Activated naive CD4-positive, alpha-beta T cell treated with anti-CD3 and anti-CD28 coated beads, Interleukin-2, amount 10 ng/mL, durations not matched to agents 7 days and 5 days (primary cell): ENCODE results near the gene MYO10.
"Not testable (repeated sequence)": the region's sequence is repeated elsewhere in the genome, so short reads cannot be mapped to it uniquely, and the experiment has no call there.

ENCODE experiments used
- CTCF ChIA-PET: fragments of 350-600 bp; sonication (Branson Sonifier 250); formaldehyde crosslinking; loops from one replicate; lab custom pipeline; 2021; ENCODE audit warnings: antibody characterized with exemption; lab: Charles Lee
- DNase-seq: peaks from one replicate; pipeline ENCODE4 v3.0.0-alpha.2; 2020
- H3K27ac Mint-ChIP-seq: one replicate; pipeline ENCODE4 v1.8.0; 2021; ENCODE audit warnings: mild to moderate bottlenecking, moderate library complexity, mixed read lengths
- H3K27me3 Mint-ChIP-seq: one replicate; pipeline ENCODE4 v1.8.0; 2021; ENCODE audit warnings: mild to moderate bottlenecking, mixed read lengths
- H3K36me3 Mint-ChIP-seq: one replicate; pipeline ENCODE4 v1.8.0; 2021; ENCODE audit warnings: mixed read lengths
- H3K4me1 Mint-ChIP-seq: one replicate; pipeline ENCODE4 v1.8.0; 2021; ENCODE audit warnings: mixed read lengths
- H3K4me3 Mint-ChIP-seq: one replicate; pipeline ENCODE4 v1.8.0; 2021; ENCODE audit warnings: mild to moderate bottlenecking, moderate library complexity, mixed read lengths
- H3K9me3 Mint-ChIP-seq: one replicate; pipeline ENCODE4 v1.8.0; 2021; ENCODE audit warnings: mixed read lengths

The MYO10 gene

GRCh38 chr5:16936150-16936988 is at the start of gene MYO10:
TSS of gene MYO10 (minus strand) at chr5:16936288. CDS start at chr5:16935808, 480 bp downstream.
- peak; percentile 66 for DNase-seq
- H3K4me3 Mint-ChIP-seq, result peak within 1 kb of the TSS; percentile 71
- peaks cover 46% of the 10 kb centered on the region for H3K27me3 Mint-ChIP-seq
- CTCF ChIA-PET, result no interaction called here
- peaks cover 13% of the 10 kb centered on the region for H3K4me1 Mint-ChIP-seq
- H3K9me3 Mint-ChIP-seq, result no peaks in the 10 kb centered on the region
- H3K27ac Mint-ChIP-seq, result no peak within 1 kb of the TSS
- no peaks in the 10 kb centered on the region for H3K36me3 Mint-ChIP-seq

GRCh38 chr5:16985304-16985703 is 49.2 kb upstream of the MYO10 start:
- H3K36me3 Mint-ChIP-seq, H3K27ac Mint-ChIP-seq, H3K4me3 Mint-ChIP-seq, H3K4me1 Mint-ChIP-seq, DNase-seq, H3K9me3 Mint-ChIP-seq, H3K27me3 Mint-ChIP-seq, CTCF ChIA-PET: not testable (repeated sequence)

GRCh38 chr5:16983972-16984371 is 47.9 kb upstream of the MYO10 start:
- H3K27me3 Mint-ChIP-seq, result no peaks in the 10 kb centered on the region
- no peaks in the 10 kb centered on the region for H3K4me1 Mint-ChIP-seq
- H3K9me3 Mint-ChIP-seq, result peaks cover 4% of the 10 kb centered on the region
- CTCF ChIA-PET, result no interaction called here
- no peak overlapping the region for H3K27ac Mint-ChIP-seq
- no peak for DNase-seq
- H3K36me3 Mint-ChIP-seq, result no peaks in the 10 kb centered on the region
- no peak overlapping the region for H3K4me3 Mint-ChIP-seq

- peaks cover 4% of the 10 kb centered on the region for H3K9me3 Mint-ChIP-seq
- no peak for DNase-seq
- no peaks in the 10 kb centered on the region for H3K4me1 Mint-ChIP-seq
- CTCF ChIA-PET, result no interaction called here
- no peaks in the 10 kb centered on the region for H3K27me3 Mint-ChIP-seq
- H3K27ac Mint-ChIP-seq, result no peak overlapping the region
- no peaks in the 10 kb centered on the region for H3K36me3 Mint-ChIP-seq
- no peak overlapping the region for H3K4me3 Mint-ChIP-seq
These were observed 47.0 kb upstream of the MYO10 start for GRCh38 chr5:16983022-16983639.

GRCh38 chr5:16981700-16982099 is 45.6 kb upstream of the MYO10 start:
- Mint-ChIP-seq H3K9me3 (peaks cover 4% of the 10 kb centered on the region), H3K4me1 (no peaks in the 10 kb centered on the region), H3K36me3 (no peaks in the 10 kb centered on the region), H3K27ac (no peak overlapping the region), H3K4me3 (no peak overlapping the region), H3K27me3 (no peaks in the 10 kb centered on the region)
- CTCF ChIA-PET, result no interaction called here
- no peak for DNase-seq

- Mint-ChIP-seq H3K27me3 (no peaks in the 10 kb centered on the region), H3K27ac (no peak overlapping the region), H3K4me1 (no peaks in the 10 kb centered on the region), H3K36me3 (no peaks in the 10 kb centered on the region), H3K9me3 (peaks cover 4% of the 10 kb centered on the region), H3K4me3 (no peak overlapping the region)
- DNase-seq, result no peak
- CTCF ChIA-PET, result no interaction called here
These were observed 44.9 kb upstream of the MYO10 start for GRCh38 chr5:16980983-16981382.

- no peaks in the 10 kb centered on the region for H3K36me3 Mint-ChIP-seq
- no peaks in the 10 kb centered on the region for H3K27me3 Mint-ChIP-seq
- H3K4me3 Mint-ChIP-seq, result no peak overlapping the region
- H3K4me1 Mint-ChIP-seq, result no peaks in the 10 kb centered on the region
- CTCF ChIA-PET, result no interaction called here
- DNase-seq, result no peak
- H3K9me3 Mint-ChIP-seq, result peaks cover 2% of the 10 kb centered on the region
- no peak overlapping the region for H3K27ac Mint-ChIP-seq
These were observed 42.2 kb upstream of the MYO10 start for GRCh38 chr5:16978296-16978695.

GRCh38 chr5:16976625-16977008 is 40.5 kb upstream of the MYO10 start:
- Mint-ChIP-seq H3K9me3 (peaks cover 2% of the 10 kb centered on the region), H3K27me3 (no peaks in the 10 kb centered on the region), H3K4me3 (no peak overlapping the region), H3K4me1 (no peaks in the 10 kb centered on the region), H3K27ac (no peak overlapping the region), H3K36me3 (no peaks in the 10 kb centered on the region)
- no peak for DNase-seq
- CTCF ChIA-PET, result no interaction called here

GRCh38 chr5:16975950-16976624 is 40.0 kb upstream of the MYO10 start:
- CTCF ChIA-PET, result no interaction called here
- no peak for DNase-seq
- Mint-ChIP-seq H3K27me3 (no peaks in the 10 kb centered on the region), H3K27ac (no peak overlapping the region), H3K36me3 (no peaks in the 10 kb centered on the region), H3K4me3 (no peak overlapping the region), H3K4me1 (no peaks in the 10 kb centered on the region), H3K9me3 (peaks cover under 1% of the 10 kb centered on the region)

GRCh38 chr5:16974981-16975380 is 38.9 kb upstream of the MYO10 start:
- Mint-ChIP-seq H3K4me3 (no peak overlapping the region), H3K27me3 (no peaks in the 10 kb centered on the region), H3K4me1 (no peaks in the 10 kb centered on the region), H3K9me3 (no peaks in the 10 kb centered on the region), H3K36me3 (no peaks in the 10 kb centered on the region), H3K27ac (no peak overlapping the region)
- no peak for DNase-seq
- CTCF ChIA-PET, result no interaction called here

- DNase-seq, result no peak
- H3K27ac Mint-ChIP-seq, result no peak overlapping the region
- no peak overlapping the region for H3K4me3 Mint-ChIP-seq
- CTCF ChIA-PET, result no interaction called here
- H3K36me3 Mint-ChIP-seq, result no peaks in the 10 kb centered on the region
- no peaks in the 10 kb centered on the region for H3K4me1 Mint-ChIP-seq
- H3K27me3 Mint-ChIP-seq, result no peaks in the 10 kb centered on the region
- H3K9me3 Mint-ChIP-seq, result peaks cover 2% of the 10 kb centered on the region
These were observed 34.7 kb upstream of the MYO10 start for GRCh38 chr5:16970826-16971225.

- Mint-ChIP-seq H3K36me3 (no peaks in the 10 kb centered on the region), H3K4me1 (no peaks in the 10 kb centered on the region), H3K4me3 (no peak overlapping the region), H3K27me3 (no peaks in the 10 kb centered on the region), H3K27ac (no peak overlapping the region), H3K9me3 (peaks cover 2% of the 10 kb centered on the region)
- DNase-seq, result no peak
- CTCF ChIA-PET, result no interaction called here
These were observed 34.2 kb upstream of the MYO10 start for GRCh38 chr5:16970260-16970659.

GRCh38 chr5:16965581-16965980 is 29.5 kb upstream of the MYO10 start:
- CTCF ChIA-PET, result no interaction called here
- Mint-ChIP-seq H3K4me1 (no peaks in the 10 kb centered on the region), H3K27me3 (no peaks in the 10 kb centered on the region), H3K9me3 (peaks cover 3% of the 10 kb centered on the region), H3K27ac (no peak overlapping the region), H3K36me3 (no peaks in the 10 kb centered on the region), H3K4me3 (no peak overlapping the region)
- DNase-seq, result no peak

GRCh38 chr5:16963821-16964220 is 27.7 kb upstream of the MYO10 start:
- H3K4me3 Mint-ChIP-seq, result no peak overlapping the region
- H3K4me1 Mint-ChIP-seq, result no peaks in the 10 kb centered on the region
- no peak for DNase-seq
- peaks cover 4% of the 10 kb centered on the region for H3K9me3 Mint-ChIP-seq
- CTCF ChIA-PET, result no interaction called here
- no peak overlapping the region for H3K27ac Mint-ChIP-seq
- H3K27me3 Mint-ChIP-seq, result no peaks in the 10 kb centered on the region
- H3K36me3 Mint-ChIP-seq, result no peaks in the 10 kb centered on the region

- no peaks in the 10 kb centered on the region for H3K27me3 Mint-ChIP-seq
- CTCF ChIA-PET, result no interaction called here
These were observed 25.0 kb upstream of the MYO10 start for GRCh38 chr5:16961131-16961530.

More at GRCh38 chr5:16961131-16961530, 25.0 kb upstream of the MYO10 start:
- Mint-ChIP-seq H3K27ac (no peak overlapping the region), H3K4me1 (no peaks in the 10 kb centered on the region), H3K36me3 (no peaks in the 10 kb centered on the region), H3K4me3 (no peak overlapping the region), H3K9me3 (peaks cover 6% of the 10 kb centered on the region)
- no peak for DNase-seq
